ENCODE results near the gene RAPGEF4. TPM values are rescaled to one million over a fixed set of nuclear protein-coding genes. Genes with fewer than 3 reads are reported as not detected.

Gene RAPGEF4
- total and polyA plus RNA-seq, 2 of the 8 experiments (the other 6 are each of a cell fraction or from before 2014, with no cell fraction given): 1.2 to 2.6 TPM

GRCh38 chr2:172969166-172969565 is 233.5 kb downstream of the RAPGEF4 start:
- no peak for FAIRE-seq
- Histone ChIP-seq H2AK5ac (ENCODE audit: low read depth, low read length) (no peak overlapping the region), H3K4me3 (ENCODE audit: extremely low read depth in 1 of 4, insufficient read depth in 2 of 4, low read depth in 3 of 4, low read length in 4 of 4) (no peak overlapping the region), H4K8ac (ENCODE audit: extremely low read depth, insufficient read depth, low read length) (no peak overlapping the region), H2BK12ac (ENCODE audit: low read depth, low read length) (no peak overlapping the region), H3K27ac (ENCODE audit: low read depth, low read length) (no peak overlapping the region), H4K91ac (replicated peaks; ENCODE audit: insufficient read length, low read length) (no peak overlapping the region), H2BK20ac (ENCODE audit: low read length) (no peak overlapping the region), H3K9ac (replicated peaks in 1 of 4; ENCODE audit: extremely low read depth in 1 of 4, low read depth in 3 of 4, low read length in 3 of 4) (no peak overlapping the region), H4K5ac (ENCODE audit: insufficient read length, low read depth, low read length) (no peak overlapping the region), H3K79me2 (ENCODE audit: control insufficient read depth in 1 of 2, insufficient read depth in 2 of 2, low read length in 2 of 2) (no peaks in the 10 kb centered on the region), H2BK120ac (replicated peaks; ENCODE audit: low read depth, low read length) (no peak overlapping the region), H3K4me2 (ENCODE audit: insufficient read depth in 1 of 2, low read depth in 2 of 2, low read length in 2 of 2) (no peak overlapping the region), H3K9me3 (ENCODE audit: insufficient read depth in 2 of 2, low read depth in 1 of 2, low read length in 1 of 2) (no peaks in the 10 kb centered on the region), H3K79me1 (ENCODE audit: low read depth, low read length) (no peaks in the 10 kb centered on the region), H3K56ac (replicated peaks; ENCODE audit: insufficient read length, low read depth, low read length) (no peak overlapping the region), H3K23ac (ENCODE audit: insufficient read length) (no peak overlapping the region), H4K20me1 (replicated peaks in 1 of 2; ENCODE audit: control insufficient read depth in 1 of 2, insufficient read depth in 2 of 2, low read length in 2 of 2) (no peaks in the 10 kb centered on the region), H2BK5ac (ENCODE audit: low read depth, low read length) (no peak overlapping the region), H3K4me1 (replicated peaks in 1 of 4; ENCODE audit: control insufficient read depth in 3 of 4, insufficient read depth in 4 of 4, low read length in 3 of 4) (peaks cover 0 to 3% (median 0%) of the 10 kb centered on the region in 4 experiments; a peak in 2 of 7 replicates), H3K23me2 (ENCODE audit: low read depth, low read length) (no peaks in the 10 kb centered on the region), H3K4ac (replicated peaks; ENCODE audit: insufficient read length, low read depth, low read length) (no peak overlapping the region), H2BK15ac (ENCODE audit: low read length) (no peak overlapping the region), H3K27me3 (replicated peaks in 1 of 4; ENCODE audit: control insufficient read depth in 3 of 4, extremely low read depth in 1 of 4, insufficient read depth in 3 of 4, low read length in 3 of 4) (no peaks in the 10 kb centered on the region; a peak in 1 of 7 replicates), H2AFZ (ENCODE audit: low read length) (no peak overlapping the region), H3K36me3 (ENCODE audit: control insufficient read depth in 2 of 4, insufficient read depth in 4 of 4, low read length in 3 of 4) (no peaks in the 10 kb centered on the region), H3K14ac (ENCODE audit: insufficient read length) (no peak overlapping the region), H3K18ac (ENCODE audit: extremely low read depth, low read length) (no peak overlapping the region)
- 95% methylated on average over 1 of the region's 1 CpG; no CpG with 5 or more reads in 1 of the 2 experiments for WGBS, 2 experiments (ENCODE audit: extremely low coverage in 1 of 2, insufficient coverage in 1 of 2, insufficient read length in 1 of 2, insufficient replicate concordance in 2 of 2, low coverage in 1 of 2, low lambda C conversion rate in 2 of 2, missing lambda C conversion rate in 1 of 2)
- no peak for TF ChIP-seq POLR2AphosphoS5 (IDR thresholded peaks at IDR 0.05; ENCODE audit: low read depth, low read length)
- no peak for TF ChIP-seq SUZ12 (IDR thresholded peaks at IDR 0.05; ENCODE audit: low read length)
- TF ChIP-seq SAP30 (IDR thresholded peaks at IDR 0.05; ENCODE audit: insufficient read depth, insufficient replicate concordance, low read length): no peak
- TF ChIP-seq EGR1 (IDR thresholded peaks at IDR 0.05; ENCODE audit: borderline replicate concordance, low read depth, low read length): no peak
- TF ChIP-seq JUND (IDR thresholded peaks at IDR 0.05; ENCODE audit: low read length): no peak
- no peak for TF ChIP-seq HDAC6 (IDR thresholded peaks at IDR 0.05; ENCODE audit: low read depth, low read length)
- no peak for DNase-seq (ENCODE audit: low read depth in 1 of 2, low spot score in 2 of 2)
- ChIA-PET CTCF (ENCODE audit: partially characterized antibody) (interaction anchor here (1.2 to 1.9 kb wide), 6 partner anchors 9 to 156 kb away, joined by 3 to 10 read pairs (median 5); no protein-coding TSS in a partner anchor), POLR2A (ENCODE audit: partially characterized antibody) (no interaction called here)

Data from H1 (cell line).